Fibroblast of villous mesenchyme (primary cell): ENCODE data around the gene MED16. TPM values are rescaled to one million over a fixed set of nuclear protein-coding genes. Genes with fewer than 3 reads are reported as not detected.
A peak's percentile ranks its signal among the peaks of the same experiment; 100 is the strongest.

ENCODE experiments used
- DNase-seq: peaks from one replicate; pipeline ENCODE4 v3.0.0-alpha.2; 2010; ENCODE audit warnings: low read depth
- H3K4me3 ChIP-seq: 2 replicates; pipeline ENCODE4 v1.5.1; 2011; ENCODE audit warnings: low read depth, mild to moderate bottlenecking, low read length
- total RNA-seq: library from RNA; depleted of rRNA; stranded (reverse); fragments of >200 nt; gene quantifications from 2 replicates; pipeline ENCODE4 v1.2.3, GENCODE V29; 2012
- TF ChIP-seq, protein P1 (sequence below): IDR thresholded peaks from 2 replicates; pipeline ENCODE4 v1.5.1; 2012; ENCODE audit warnings: low read depth, mild to moderate bottlenecking, low read length; ENCODE audit not compliant: insufficient read depth

The MED16 gene
- total RNA-seq, 1 donor = 26.8 TPM

DNA sequence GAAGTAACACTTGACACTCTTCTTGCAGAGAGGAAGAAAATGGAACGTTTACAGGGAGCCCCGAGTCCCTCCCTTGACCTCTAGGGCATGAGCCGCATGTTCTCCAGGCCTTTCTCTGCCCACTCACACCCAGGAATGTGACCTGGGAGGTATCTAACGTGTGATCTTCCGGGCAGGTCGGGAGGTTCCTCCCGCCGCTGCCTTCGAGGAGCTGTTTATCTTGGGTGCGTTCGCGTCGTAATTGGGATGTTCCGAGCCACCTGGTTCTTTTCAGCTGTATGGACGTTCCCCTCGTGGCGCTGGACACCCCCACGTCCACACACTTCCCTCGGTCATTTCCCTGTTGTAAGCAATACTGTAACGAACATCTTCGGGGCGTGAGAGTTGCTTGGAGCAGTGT lies 46.5 kb upstream of the MED16 start:
- TF ChIP-seq, protein P1, sequence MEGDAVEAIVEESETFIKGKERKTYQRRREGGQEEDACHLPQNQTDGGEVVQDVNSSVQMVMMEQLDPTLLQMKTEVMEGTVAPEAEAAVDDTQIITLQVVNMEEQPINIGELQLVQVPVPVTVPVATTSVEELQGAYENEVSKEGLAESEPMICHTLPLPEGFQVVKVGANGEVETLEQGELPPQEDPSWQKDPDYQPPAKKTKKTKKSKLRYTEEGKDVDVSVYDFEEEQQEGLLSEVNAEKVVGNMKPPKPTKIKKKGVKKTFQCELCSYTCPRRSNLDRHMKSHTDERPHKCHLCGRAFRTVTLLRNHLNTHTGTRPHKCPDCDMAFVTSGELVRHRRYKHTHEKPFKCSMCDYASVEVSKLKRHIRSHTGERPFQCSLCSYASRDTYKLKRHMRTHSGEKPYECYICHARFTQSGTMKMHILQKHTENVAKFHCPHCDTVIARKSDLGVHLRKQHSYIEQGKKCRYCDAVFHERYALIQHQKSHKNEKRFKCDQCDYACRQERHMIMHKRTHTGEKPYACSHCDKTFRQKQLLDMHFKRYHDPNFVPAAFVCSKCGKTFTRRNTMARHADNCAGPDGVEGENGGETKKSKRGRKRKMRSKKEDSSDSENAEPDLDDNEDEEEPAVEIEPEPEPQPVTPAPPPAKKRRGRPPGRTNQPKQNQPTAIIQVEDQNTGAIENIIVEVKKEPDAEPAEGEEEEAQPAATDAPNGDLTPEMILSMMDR = no peak
- no peak for DNase-seq

DNA sequence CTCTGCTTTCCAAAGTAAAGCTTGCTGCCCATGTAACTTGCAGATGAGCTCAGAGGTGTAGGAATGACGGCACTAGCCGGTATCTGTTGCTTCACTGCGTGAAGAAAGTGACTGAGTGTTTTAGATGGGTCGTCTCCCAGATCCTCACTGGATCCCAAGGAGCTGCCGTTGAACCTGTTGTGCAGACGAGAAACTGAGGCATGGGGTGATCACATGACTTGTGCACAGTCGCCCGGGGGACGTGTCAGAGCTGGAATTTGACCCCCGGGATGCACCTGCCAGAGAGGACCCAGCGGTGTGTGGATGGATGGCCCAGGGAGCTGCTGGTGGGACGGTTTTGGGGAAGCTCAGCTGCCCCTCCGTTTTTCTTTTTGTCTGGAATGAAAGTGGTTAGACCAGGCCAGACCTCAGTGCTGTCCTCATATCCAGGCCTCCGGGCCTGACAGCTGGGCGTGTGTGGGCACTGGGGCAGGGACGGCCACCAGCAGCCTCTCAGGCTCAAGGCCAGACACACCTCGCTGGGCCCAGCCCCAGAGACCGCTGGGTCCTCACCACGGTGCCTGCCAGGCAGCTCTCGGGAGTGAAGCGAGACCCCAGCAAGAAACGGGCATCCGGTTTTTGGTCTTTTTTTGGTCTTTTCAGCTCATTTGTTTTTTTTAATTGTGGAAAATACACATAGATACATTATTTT lies 45.4 kb upstream of the MED16 start:
- H3K4me3 ChIP-seq = no peak overlapping the region
- TF ChIP-seq, protein P1 = no peak
- no peak for DNase-seq

More for the DNA sequence above, 46.5 kb upstream of the MED16 start:
- no peak overlapping the region for H3K4me3 ChIP-seq

DNA sequence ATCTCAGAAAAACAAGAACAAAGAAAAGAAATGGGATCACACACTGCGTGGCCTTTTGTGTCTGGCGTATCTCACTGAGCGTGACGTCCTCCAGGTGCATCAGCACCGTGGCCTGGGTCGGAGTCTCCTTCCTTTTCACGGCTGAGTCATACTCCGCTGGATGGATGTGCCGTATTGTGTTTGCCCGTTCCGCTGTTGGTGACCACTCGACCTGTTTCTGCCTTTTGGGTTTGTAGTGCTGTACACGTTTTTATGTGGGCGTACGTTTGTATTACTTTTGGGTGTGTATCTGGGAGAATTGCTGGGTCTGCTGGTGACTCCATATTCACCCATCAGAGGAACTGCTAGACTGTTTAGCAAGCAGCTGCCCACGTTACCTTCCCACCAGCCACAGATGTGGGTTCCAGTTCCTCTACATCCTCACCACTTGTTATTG lies 44.3 kb upstream of the MED16 start:
- no peak for DNase-seq
- no peak overlapping the region for H3K4me3 ChIP-seq
- TF ChIP-seq, protein P1 = no peak

DNA sequence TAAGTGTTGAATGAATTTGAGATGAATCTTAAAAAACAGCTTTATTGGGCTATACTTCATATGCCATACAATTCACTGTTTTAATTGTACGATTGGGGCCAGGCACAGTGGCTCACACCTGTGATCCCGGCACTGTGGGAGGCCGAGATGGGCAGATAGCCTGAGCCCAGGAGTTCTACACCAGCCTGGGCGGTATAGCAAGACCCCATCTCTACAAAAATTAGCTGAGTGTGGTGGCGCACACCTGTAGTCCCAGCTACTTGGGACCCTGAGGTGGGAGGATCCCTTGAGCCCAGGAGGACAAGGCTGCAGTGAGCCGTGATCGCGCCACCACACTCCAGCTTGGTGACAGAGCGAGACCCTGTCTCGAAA lies 43.2 kb upstream of the MED16 start:
- DNase-seq = no peak
- H3K4me3 ChIP-seq = no peak overlapping the region
- TF ChIP-seq, protein P1 = no peak

DNA sequence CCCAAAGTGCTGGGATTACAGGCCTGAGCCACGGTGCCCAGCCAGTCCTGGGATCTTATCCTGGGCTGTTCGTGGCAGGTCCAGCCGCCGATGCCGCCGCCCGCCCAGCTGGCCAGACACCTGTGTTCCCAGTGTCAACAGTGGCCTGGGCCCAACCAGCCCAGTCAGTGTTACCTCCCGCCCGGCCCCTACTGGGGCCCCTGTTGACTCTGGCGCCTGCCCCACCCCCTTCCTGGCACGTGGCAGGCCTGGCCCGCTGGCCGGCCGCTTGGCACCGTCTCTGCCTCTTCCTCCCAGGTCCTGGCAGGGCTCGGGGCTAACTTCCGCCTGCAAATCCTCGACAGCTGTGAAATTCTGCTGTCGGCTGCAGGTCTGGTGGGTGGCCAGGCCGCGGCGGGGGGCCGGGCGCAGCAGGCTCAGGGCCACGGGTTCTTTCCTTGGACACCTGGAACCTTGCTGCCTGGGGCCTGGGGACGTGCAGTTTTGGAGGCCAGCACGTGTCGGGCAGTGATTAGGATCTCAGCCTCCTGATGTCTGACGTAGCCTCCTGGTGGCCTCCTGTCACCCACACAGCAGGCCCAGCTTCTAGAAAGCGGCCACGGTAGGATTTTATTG lies 42.0 kb upstream of the MED16 start:
- no peak overlapping the region for H3K4me3 ChIP-seq
- TF ChIP-seq, protein P1 = no peak
- peak; percentile 85 for DNase-seq

DNA sequence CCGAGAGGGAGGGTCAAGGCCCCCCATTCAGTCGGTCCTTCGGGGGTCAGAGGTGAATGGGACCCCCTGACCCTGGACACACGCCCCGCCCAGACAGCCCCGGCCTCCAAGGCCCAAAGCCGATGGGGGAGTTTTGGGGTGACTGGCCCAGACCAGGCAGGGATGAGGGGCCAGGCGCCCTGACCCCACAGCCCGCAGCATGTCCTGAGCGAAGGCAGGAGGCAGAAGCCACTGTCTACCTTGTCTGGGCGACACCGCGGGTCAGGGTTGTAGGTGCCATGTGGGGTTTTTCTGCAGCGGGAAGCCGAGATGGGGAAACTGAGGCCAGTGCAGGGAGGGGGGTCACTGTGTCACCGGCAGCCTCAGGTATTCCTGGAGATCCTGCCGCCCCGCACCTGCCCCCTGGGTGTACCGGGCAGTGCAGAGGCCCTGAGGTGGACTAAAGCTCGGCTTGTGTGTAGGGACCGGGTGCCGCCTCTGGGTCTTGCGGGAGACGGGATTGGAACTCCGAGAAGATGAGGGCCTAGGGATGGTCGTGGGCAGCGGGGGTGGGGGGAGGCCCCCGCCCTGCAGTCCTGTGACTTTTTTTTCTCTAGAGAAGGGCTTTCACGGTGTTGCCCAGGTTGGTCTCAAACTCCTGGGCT lies 41.3 kb upstream of the MED16 start:
- no peak for DNase-seq
- TF ChIP-seq, protein P1 = no peak
- H3K4me3 ChIP-seq = peak overlapping the region; percentile 49
